NCI-H1092 (cell line): ENCODE measurements around the gene RNF180.

Source experiments
- DNase-seq: peaks from one replicate; lab custom pipeline; 2025; lab: John Stamatoyannopoulos, UW

Gene RNF180, protein sequence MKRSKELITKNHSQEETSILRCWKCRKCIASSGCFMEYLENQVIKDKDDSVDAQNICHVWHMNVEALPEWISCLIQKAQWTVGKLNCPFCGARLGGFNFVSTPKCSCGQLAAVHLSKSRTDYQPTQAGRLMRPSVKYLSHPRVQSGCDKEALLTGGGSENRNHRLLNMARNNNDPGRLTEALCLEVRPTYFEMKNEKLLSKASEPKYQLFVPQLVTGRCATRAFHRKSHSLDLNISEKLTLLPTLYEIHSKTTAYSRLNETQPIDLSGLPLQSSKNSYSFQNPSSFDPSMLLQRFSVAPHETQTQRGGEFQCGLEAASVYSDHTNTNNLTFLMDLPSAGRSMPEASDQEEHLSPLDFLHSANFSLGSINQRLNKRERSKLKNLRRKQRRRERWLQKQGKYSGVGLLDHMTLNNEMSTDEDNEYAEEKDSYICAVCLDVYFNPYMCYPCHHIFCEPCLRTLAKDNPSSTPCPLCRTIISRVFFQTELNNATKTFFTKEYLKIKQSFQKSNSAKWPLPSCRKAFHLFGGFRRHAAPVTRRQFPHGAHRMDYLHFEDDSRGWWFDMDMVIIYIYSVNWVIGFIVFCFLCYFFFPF

DNA sequence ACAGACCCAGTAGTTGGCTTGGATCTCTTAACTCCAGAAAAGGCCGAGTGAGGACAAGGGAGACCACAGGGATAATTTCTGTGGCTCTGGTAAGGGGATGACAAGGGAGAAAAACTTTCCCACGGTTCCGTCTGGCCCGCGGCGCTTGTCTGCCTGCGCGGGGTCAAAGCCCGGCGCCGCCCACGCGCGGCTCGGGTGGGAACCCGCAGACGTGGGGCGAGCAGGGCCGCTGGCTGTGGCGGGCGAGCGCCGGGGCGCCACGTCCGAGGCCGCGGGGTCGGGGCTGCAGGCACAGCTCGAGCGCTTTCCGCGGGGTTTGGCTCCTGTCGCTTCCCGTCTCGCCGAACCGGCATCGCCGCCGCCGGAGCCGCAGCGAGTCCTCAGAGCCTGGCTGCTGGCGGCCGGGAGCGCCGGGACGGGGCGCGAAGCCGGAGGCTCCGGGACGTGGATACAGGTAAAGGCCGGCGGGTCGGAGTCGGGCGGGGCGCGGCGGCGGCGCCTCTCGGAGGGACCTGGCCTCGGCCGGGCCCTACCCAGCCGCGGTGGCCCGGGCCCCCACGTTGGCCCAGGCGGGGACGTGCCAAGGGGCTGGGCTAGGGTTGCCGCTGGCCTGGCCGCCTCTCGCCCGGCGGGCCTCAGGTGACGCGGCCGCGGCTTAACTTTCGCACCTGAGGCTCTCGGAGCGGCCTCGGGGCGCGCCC, at the start of gene RNF180:
TSS of gene RNF180 (plus strand) at position 344 of the 701 bp plus-strand sequence. CDS start 34,965 bp downstream, outside the sequence.
- DNase-seq, result no peak

DNA sequence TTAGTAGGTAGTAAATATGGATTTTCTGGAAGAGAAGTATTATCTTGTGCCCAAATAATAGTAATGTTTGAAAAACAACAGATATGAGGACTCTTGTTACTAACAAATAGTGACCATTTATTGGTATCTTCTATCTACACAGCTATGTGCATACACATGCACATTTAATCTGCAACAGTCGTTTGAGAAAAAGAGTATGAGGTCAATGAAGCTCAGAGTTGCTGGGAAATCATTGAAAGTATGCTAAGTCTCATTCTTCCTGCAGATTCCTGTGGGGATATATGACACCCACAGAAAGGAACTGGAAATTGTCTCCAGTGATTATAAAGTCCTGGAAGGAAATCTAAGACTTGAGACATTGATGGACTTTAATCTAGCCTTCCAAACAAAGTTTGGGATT, 40.1 kb upstream of the RNF180 start:
- no peak for DNase-seq

DNA sequence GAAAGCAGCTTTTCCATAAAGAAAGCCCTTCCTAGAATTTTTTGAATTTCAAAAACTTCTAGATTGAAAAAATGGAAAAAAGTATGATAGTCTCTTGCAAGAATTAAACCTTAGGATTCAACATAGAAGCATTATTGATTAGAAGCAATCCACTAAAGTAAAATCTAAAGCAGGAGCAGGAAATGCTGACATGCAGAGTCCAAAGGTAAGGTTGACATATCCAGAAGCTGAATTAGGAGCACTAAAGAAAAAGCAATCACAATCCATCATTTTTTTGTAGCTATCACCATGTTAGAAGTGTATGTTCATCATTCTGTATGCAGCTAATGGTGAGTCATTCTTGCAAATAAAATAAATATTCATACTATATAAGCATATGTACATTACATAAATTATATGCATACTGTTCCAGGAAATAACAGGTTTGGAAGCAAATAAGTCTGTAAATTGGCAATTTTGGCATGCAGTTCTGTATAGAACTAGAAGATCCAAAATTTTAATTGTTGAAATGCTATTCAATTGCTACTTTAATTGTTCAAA, 39.4 kb upstream of the RNF180 start:
- no peak for DNase-seq

DNA sequence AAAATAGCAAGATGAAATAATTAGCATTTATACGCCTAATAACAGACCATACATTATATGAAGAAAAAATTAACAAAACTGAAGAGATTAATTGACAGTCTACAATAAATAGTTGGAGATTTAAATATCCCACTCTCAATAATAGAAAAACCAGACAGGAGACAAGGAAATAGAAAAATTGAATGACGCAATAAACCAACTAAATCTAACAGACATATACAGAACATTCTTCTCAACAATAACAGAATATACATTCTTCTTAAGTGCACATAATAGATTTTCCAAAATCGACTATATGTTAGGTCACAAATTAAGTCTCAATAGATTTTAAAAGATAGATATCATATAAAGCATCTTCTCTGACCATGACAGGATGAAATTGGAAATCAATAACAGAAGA, 25.6 kb upstream of the RNF180 start:
- no peak for DNase-seq

DNA sequence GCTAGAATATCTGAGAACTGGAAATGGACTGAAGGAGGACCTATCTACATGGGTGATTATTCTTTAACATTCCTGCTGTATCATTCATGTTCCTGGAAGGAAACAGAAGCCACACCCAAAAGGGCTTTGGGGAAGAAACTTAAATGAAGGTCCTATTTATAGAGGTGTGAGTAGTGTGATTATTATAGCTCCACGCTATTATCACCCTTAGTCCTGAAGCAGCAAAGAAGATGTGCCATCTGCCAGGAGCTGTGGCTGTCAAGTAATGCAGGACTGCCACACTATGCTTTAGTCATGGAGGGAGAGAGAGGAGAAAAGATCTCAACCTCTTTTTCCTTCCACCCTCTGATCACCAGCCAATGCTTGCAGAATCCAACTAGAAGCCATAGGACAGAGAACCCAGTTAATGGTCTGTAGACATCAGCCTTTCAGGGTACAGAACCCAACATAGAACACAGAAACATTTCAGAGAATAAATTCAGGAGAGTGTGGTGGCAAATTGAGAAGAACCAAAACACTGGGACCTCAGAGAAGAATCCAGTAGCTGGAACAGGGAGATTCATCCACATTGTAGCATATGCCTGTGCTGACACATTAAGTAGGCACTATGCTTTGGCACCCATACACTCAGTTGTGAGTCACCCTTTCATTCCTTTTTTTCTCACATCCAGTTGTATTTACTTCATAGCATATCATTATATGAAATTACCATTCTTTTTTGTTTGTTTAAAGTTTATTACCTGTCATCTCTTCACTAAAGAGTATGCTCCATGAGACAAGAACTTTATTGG, 21.0 kb upstream of the RNF180 start:
- no peak for DNase-seq

DNA sequence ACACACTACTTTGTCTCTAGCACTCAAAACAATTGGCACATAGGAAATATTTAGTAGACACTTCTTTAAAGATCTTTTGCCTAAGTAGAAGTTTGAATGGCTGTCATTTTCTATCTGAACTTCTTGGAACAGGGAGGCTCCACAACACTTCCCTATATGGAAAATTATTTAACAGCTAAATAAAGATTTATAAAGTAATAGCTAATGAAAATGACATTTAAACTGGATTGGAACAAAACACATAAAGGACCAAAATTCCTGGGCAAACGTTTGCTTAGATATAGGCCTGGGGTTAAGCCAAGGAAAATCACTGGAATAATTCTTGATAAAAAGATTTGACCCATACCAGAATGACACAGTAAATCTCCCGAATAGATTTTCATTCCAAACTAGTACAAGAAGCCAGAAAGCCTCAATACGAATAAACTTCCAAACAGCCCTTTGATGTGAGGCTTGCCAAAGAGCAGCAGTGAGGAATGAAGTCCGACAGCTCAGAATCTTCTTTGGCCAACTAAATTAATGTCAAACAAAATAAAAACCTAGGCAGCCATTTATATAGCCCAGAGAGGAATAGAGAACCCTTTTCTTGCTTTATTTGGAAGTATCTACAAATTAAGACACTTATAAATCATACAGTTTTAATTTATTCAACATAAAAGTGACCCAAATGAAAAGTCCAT, 20.3 kb upstream of the RNF180 start:
- DNase-seq, result no peak

DNA sequence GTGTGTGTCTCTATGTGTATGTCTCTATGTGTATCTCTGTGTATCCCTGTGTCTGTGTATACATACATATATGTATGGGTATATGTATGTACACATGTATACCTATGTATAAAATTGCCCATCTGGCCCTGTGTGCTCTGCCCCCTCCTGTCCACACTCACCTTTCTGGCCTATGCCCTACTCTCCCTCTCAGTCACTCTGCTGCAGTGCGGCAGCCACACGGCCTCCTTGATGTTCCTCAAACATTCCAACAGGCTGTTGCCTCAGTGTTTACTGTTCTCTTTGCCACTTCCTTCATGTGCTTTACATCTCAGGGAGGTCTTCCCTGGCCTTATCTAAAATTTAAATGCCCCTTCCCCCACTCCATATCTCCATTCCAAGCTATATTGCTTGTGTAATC, 18.3 kb upstream of the RNF180 start:
- DNase-seq, result no peak

DNA sequence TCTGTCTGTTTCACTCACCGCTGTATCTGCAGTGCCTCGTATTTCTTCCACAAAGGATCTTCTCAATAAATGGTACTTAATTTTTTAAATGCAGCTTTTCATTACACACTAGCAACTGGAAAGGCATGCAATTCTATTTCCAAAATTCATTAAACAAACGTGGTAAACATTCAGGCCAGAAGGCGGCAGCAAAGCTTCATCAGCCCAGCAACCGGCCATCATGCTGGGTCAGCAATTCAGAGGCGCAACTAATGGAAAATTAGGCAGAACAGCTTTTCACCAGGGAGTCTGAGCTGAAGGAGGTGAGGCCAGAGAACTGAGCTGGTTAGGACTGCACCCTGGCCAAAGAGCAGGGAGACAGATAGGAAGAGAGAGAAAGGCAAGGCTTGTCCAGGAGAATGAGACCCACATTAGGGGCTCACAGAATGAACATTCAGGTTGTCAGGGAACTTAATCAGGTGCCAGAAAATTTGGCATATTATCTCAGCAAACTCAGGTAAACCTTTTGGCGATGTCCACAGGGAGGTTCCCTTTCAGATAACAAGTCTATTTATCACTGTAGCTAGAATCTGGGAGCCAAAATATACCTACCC, 17.7 kb upstream of the RNF180 start:
- DNase-seq, result no peak

DNA sequence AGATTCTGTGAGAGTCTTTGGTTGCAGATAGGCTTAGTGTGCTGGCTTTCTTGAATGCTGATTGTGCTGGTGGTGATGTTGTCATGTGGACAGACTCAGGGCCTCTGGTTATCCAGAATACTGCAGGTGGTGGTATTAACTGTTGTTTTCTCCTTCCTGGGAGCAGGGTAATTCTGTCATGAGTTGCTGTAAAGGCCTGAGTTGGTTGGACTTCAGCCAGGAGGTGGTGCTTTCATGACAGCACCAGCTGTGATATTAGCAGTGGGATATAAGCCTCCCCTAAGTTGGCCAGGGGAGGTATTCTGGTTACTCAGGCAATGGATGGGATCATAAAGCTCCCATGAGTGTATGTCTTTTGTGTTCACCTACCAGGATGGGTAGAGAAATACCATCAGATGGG, 16.4 kb upstream of the RNF180 start:
- no peak for DNase-seq

DNA sequence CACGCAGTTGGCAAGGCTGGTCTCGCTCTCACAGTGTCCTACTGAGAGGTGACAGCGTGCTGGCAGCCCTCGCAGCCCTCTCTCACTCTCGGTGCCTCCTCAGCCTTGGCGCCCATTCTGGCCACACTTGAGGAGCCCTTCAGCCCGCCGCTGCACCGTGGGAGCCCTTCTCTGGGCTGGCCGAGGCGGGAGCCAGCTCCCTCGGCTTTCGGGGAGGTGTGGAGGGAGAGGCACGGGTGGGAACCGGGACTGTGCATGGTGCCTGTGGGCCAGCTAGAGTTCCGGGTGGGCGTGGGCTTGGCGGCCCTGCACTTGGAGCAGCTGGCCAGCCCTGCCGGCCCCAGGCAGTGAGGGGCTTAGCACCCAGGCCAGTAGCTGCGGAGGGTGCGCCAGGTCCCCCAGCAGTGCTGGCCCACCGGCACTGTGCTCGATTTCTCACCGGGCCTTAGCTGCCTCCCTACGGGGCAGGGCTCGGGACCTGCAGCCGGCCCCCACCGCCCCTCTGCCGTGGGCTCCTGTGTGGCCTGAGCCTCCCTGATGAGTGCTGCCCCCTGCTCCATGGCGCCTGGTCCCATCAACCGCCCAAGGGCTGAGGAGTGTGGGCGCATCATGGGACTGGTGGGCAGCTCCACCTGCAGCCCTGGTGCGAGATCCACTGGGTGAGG, 15.7 kb upstream of the RNF180 start:
- no peak for DNase-seq

DNA sequence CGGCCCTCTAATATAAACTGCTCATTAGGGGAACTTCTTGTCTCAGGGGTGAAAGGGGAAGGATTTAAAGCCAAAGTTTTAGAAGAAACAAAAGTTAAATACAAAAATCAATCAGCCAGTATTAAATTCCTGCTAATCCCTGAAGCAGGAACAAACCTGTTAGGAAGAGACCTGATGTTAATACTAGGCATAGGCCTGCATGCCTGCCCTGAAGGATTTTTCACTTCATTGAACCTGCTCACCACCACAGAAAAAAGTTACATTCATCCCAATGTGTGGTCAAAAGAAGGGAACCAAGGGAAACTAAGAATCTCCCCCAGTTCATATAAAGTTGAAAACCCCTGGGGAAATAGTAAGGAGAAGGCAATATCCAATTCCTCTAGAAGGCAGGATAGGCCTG, 9.4 kb upstream of the RNF180 start:
- no peak for DNase-seq

DNA sequence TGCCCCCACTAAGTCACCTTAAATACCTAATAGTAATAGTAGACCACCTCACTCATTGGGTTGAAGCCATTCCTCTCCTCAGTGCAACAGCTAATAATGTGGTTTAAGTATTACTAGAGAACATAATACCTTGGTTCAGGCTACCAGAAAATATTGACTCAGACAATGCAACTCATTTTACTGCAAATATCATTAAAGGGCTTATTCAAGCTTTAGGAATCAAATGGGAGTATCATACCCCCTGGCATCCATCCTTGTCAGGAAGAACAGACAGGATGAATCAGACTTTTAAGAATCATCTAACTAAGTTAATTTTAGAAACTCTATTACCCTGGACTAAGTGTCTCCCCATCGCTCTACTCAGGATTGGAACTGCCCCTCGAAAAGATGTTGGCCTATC, 6.8 kb upstream of the RNF180 start:
- DNase-seq, result no peak

DNA sequence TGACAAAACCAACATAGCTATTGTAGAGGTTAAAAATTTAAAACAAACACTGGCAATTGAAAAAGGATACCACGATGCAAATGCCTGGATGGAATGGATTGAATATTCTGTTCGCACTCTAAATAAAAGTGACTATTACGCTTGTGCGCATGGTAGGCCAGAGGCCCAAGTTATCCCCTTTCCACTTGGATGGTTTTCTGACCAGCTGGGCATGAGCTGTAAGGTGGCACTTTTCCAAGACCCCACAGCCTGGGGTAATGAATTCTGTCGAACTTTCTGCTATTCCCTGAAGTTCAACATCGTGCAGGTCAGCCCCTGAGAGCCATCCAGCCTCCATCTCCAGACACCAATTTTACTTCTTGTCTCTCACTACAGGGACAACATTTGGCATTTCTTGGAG, 5.4 kb upstream of the RNF180 start:
- DNase-seq, result no peak

DNA sequence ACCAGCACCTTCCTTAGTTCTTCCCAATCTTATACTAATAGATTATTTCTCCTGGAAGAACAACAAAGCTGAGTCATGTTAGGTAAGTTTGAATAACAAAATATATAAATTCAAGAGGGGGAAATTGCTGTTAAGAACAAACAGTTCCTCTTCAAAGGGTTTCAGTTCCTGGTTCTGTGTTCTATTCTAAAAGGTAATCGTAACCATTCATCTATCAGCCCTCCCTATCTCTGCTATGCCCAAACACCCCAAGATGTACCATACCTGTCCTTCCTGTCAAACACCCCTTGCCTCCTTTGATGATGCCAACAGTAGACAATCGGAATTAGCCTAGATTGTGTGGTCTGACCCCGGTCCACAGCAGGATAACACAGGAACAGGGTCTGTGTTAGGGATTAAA, 4.2 kb upstream of the RNF180 start:
- no peak for DNase-seq

DNA sequence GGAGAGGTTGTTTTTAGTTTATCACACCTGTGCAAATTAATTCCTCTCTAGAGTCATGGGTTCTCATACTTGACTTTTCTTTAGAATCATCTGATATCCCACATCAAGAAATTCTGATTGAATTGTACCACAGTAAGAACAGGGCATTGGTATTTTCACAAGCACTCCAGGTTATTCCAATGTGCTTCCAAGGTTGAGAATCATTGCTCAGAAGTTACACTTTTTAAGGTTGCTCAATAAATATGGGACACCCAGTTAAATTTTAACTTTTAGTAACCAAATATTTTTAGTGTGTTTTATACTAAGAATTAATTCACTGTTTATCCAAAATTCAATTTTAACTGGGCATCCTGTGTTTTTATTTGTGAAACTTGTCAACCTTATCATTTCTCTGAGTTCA, 2.5 kb upstream of the RNF180 start:
- DNase-seq, result no peak

DNA sequence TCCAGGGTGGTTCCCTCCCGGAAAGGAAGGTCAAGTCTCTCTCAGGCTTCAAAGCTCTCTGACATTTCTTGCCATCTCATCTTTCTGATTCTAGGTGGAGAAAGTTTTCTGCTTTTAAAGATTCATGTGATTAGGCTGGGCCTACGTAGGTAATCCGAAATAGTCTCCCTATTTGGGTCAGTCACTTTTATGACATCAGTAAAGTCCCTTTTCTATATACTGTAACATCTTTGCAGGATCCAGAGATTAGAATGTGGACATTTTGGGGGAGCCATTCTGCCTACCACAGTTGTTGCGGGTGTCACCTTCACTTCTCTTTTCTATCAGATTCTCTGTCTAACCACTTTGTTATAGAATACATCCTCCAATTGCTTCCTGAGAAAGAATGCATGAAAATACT, 1.9 kb upstream of the RNF180 start:
- no peak for DNase-seq

DNA sequence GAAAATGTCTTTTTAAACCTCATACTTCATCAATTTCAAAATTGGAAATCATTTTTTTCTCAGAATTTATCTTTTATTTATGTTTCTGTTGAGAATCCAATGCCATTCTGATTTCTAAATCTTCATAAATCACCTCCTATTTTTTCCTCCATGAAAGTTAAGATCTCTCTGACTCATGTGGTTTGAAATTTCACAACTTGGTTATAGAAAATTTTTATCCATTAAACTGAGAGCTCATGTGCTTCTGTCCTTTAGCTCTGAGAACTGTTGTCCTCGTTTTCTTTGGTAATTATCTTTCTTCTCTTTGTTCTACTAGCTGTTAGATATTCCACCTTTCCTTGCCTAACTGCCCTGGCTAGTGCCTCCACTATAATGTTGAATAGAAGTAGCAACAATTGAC, 1.5 kb upstream of the RNF180 start:
- DNase-seq, result no peak

DNA sequence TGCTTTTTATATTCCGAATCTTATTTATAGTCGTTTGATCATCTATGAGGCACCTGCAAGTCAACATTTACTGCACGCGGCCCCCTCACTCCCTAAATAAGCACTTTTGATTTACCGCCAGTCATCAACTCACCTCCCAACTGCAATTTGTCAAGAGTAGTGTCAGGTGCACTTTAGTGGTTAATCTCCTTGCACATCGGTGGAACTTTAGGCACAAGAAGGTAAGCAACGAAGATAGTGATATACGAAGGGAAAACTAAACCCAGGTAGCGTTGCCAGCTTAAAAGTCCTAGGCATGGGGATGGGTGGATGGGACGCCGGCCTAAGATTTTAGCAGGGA, 513 bp upstream of the RNF180 start:
- no peak for DNase-seq

DNA sequence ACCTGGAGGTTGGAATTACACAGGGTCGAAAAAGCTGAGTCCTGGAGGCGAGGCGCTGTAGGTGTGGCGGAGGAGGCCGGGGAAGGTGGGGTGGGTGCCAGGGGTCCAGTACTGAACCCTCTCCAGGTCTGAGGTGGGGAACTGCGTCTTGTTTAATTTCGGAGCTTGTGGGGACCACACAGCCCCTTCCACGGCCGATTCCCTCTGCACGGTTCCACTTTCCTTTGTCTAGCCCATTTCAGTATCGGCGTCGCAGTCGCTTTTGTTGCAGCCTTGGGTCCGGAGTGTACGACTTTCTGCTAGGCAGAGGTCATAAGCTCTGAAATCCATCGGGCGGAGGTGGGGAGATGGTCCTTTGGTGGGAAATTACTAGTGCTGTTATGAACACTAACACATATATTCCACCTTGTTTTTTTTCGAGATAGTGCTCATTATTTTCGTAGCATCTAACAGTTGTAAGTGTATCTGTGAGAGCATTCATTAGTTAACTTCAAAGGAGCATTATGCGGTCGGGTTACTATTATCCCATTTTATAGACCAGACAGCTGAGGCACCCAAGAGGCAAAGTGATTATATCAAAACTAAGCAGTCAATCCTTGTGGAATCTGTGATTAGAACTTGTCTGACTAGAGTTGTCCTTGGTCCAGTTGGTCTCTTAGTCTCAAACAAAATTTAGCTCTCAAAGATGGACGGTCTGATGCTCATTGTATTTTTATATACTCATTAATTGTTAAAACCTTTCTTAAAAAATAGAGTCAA, 737 bp downstream of the RNF180 start:
- no peak for DNase-seq

DNA sequence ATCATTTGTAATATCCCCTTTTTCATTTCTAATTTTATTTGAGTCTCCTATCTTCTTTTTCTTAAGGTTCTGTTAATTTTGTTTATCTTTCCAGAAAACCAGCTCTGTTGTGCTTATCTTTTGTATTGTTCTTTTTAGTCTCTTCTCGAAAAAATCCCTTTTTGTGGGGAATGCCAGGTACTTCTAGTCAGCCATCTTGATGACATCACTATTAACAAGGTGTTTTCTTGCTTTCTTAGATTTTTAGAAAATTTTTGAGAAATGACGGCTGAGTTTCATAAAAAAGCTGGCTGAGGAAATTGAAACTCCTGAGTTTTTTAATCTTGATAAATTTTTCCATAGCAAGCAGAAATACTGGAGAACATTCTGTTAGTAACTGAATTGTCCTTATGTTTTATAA, 10.7 kb downstream of the RNF180 start:
- no peak for DNase-seq
